HPDE6-E6E7 (cell line): ENCODE measurements around the gene ZNF439.
"Not testable (repeated sequence)": the region's sequence is repeated elsewhere in the genome, so short reads cannot be mapped to it uniquely, and the experiment has no call there.

Experiments used
- DNase-seq: peaks from one replicate; pipeline ENCODE4 v3.0.0; 2011; ENCODE audit warnings: missing footprints; ENCODE audit errors: extremely low spot score

The ZNF439 gene

DNA sequence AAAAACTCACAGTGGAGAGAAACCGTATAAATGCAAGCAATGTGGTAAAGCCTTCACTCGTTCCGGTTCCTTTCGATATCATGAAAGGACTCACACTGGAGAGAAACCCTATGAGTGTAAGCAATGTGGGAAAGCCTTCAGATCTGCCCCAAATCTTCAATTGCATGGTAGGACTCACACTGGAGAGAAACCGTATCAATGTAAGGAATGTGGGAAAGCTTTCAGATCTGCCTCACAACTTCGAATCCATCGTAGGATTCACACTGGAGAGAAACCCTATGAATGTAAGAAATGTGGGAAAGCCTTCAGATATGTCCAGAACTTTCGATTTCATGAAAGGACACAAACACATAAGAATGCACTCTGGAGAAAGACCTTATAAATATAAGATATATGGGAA lies 19.7 kb downstream of the ZNF439 start:
- no peak for DNase-seq

- DNase-seq: no peak
Observed at GRCh38 chr19:11872624-11873023, 24.1 kb downstream of the ZNF439 start.

DNA sequence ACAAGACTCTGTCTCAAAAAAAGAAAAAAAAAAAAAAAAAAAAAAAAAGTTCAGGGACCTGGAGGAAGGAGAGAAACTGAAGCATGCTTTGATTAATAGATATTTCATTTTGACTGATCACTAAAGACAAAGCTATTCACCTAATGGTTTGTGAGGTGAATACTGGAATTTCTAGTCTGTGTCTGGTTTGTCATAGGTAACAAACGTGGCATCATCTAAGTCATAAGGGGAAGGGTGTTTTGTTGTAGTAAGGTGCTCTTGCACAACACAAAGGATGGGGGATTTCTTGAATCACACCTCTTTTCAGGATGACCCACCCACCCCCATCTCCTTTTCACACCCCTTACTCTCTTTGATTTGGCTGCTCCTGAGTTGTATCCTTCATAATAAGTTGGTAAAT lies 25.2 kb downstream of the ZNF439 start:
- DNase-seq: no peak

DNA sequence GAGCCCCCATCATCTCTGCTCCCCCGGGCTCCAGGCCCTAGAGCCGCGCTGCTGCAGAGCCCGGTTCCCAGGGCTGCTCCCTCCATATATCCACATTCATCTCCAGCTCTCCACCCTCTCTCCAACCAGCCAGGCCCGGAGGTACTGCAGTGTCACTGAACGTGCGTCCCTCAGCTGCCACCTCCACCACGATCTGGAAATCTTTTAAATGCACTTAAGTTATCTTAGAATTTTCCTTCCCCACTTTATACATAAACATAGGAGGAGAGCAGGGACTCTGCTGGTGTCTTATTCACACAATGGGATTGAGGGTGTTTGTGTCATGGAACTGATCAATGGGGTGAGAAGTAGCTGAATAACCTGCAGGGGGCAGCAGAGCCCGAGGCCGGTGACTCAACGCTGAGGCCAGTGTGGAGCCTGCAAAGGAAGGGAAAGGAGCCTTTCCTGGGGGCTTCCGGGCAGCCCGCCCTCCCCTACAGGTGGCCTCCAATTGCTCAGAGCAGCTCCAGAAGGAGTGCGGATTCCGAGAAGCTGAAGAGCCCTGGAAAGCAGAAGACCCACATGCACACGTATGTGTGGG lies 31.3 kb downstream of the ZNF439 start:
- DNase-seq: not testable (repeated sequence)

DNA sequence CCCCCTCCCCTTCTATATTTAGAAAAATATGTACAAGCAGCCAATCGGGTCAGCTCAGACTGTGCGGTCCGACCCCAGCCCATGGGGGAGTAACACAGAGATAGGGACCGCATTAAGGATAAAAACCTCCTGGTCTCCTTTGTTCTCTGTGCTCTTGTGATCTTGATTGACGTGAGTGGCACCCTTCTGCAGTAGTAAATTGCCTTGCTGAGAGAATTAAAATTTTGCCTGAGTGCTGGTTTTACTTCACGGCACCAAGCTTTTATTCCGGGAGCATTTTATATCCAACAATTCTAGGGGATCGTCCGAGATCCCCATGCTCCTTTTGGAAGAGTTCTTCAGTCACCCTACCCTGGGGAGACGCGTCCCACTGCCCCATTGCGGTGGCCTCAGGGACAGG lies 32.1 kb downstream of the ZNF439 start:
- no peak for DNase-seq

- DNase-seq: peak; percentile 9
Observed at GRCh38 chr19:11881151-11881800, 32.8 kb downstream of the ZNF439 start.

DNA sequence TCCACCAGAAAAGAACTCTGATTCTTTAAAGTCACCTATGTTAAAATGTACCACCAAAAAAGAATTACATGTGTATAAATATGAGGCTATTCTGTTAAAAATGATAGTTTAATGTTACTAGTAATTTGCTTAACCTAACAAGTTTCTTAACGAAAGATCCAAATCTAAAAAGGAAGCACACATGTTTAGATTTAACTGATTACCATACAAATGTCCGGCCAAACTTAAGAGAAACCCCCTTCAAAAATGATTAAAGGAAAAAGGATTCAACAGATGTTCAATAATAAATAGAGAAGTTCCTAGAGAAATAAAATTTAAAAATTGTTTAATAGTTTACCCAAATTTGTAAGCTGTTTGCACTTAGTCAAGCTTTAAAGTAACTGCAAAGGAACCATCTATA lies 34.1 kb downstream of the ZNF439 start:
- no peak for DNase-seq

DNA sequence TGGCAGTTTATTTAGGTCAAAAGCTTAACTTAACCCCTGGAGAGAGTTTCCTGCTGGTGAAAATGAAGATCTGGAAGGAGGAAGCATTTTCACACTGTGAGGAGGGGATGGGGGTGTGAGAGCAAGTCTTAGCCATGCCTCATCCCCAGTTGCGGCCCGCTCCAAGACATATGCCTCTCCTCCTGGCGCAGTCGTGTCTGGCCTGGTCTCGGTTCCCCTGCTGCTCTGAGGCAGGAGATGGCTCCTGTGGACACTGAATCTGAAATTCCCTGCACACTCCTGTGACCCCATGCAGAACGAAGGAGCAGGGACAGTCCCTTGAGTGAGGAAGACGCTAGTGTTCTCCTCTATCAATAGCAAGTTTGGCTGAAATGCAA lies 38.7 kb downstream of the ZNF439 start:
- DNase-seq: no peak

- DNase-seq: no peak
Observed at GRCh38 chr19:11887611-11888531, 39.3 kb downstream of the ZNF439 start, which contains the start of gene ZNF69. Gene ZNF69 (plus strand): TSS chr19:11887782. CDS start chr19:11887924, 142 bp downstream.

GRCh38 chr19:11889901-11890300 lies 41.4 kb downstream of the ZNF439 start:
- DNase-seq: not testable (repeated sequence)

DNA sequence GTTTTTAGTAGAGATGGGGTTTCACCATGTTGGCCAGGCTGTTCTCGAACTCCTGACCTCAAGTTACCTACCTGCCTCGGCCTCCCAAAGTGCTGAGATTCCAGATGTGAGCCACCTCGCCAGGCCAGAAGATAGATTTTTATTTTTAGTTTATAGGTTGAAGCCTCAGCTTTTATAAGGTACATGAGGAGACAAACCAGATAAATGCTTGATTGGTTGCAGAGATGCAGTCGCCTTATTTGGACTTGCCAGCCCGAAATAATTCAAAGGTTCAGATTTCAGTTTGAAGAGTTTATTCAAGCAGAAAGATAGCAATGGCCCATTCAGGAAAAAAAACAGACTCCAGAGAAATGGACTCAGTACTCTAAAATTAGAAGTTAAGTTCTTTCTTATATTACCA lies 42.1 kb downstream of the ZNF439 start:
- DNase-seq: no peak

DNA sequence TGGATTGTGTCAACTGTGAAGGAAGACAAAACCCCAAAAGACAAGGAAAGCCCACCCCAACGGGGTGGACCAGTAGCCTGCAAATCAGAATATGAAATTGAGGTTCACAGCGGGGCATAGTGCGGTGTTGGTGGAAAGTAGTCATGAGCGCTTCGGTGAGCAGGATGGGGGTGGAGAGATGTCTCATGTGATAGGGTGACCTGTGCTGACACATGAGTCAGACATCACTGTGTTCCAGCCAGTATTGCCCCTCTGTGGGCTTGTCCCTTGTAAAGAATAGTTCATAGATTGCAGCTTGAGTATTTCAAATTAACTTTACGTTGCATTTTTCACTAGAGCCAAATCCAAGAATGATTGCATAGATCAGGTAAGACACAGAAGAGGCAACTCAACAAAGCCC lies 46.3 kb downstream of the ZNF439 start:
- DNase-seq: no peak

GRCh38 chr19:11902228-11902627 lies 53.7 kb downstream of the ZNF439 start:
- no peak for DNase-seq

GRCh38 chr19:11905928-11906327 lies 57.4 kb downstream of the ZNF439 start:
- no peak for DNase-seq

- not testable (repeated sequence) for DNase-seq
Observed at GRCh38 chr19:11911937-11912336, 63.4 kb downstream of the ZNF439 start.

GRCh38 chr19:11914417-11915051 lies 66.0 kb downstream of the ZNF439 start:
- not testable (repeated sequence) for DNase-seq
